ENCODE results near the gene RECQL5.

The RECQL5 gene

DNA sequence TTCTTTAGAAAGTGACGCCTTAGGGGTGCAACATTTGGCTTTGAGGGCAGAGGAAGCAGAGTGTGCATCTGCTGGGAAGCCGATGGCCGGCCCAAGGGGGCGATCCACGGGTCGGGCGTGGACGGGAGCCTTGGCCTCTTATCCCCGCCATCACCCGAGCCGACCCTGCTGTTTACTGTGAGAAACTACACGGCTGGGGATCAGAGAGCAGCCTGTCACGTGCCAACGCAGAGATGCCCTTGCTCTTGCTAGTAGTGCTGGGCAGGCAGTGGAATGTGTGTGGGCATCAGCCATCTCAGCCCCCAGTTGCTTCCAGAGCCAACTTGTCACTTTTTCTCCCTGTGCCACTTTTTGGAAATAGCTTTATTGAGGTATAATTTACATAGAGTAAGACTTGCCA lies 27.6 kb upstream of the RECQL5 start:
- no peak overlapping the region for H3K27ac ChIP-seq (ENCODE audit: low read length)
- DNase-seq (no peak), ATAC-seq (ENCODE audit: insufficient read depth, low read depth) (no peak)
- no peaks in the 10 kb centered on the region for H3K4me1 ChIP-seq (ENCODE audit: insufficient read depth, low read length)
- no peak overlapping the region for H3K4me2 ChIP-seq (ENCODE audit: insufficient read depth, low read length)
- no peaks in the 10 kb centered on the region for H3K27me3 ChIP-seq (ENCODE audit: insufficient read depth, low read length, poor library complexity)
- no peaks in the 10 kb centered on the region for H3K9me3 ChIP-seq (ENCODE audit: insufficient read depth, low read length, severe bottlenecking)
- H3K4me3 ChIP-seq (ENCODE audit: low read depth in 1 of 2, low read length in 2 of 2): no peak overlapping the region
- no peak for TF ChIP-seq EZH2 (IDR thresholded peaks at IDR 0.05; ENCODE audit: borderline replicate concordance, low read depth, low read length, severe bottlenecking)
- TF ChIP-seq CTCF (IDR thresholded peaks at IDR 0.05; ENCODE audit: borderline replicate concordance, extremely low read depth, low read length, poor library complexity, severe bottlenecking): no peak
- H4K20me1 ChIP-seq (ENCODE audit: insufficient read depth, low read length): peaks cover 48% of the 10 kb centered on the region; the same call in 1 of the 2 replicates
- H3K9ac ChIP-seq (ENCODE audit: low read depth, low read length): no peak overlapping the region
- H3K36me3 ChIP-seq (ENCODE audit: insufficient read depth, low read length): peaks cover 85% of the 10 kb centered on the region
- H2AFZ ChIP-seq (ENCODE audit: low read depth, low read length): no peak overlapping the region
- peaks cover 40% of the 10 kb centered on the region for H3K79me2 ChIP-seq (ENCODE audit: insufficient read depth, low read length)

DNA sequence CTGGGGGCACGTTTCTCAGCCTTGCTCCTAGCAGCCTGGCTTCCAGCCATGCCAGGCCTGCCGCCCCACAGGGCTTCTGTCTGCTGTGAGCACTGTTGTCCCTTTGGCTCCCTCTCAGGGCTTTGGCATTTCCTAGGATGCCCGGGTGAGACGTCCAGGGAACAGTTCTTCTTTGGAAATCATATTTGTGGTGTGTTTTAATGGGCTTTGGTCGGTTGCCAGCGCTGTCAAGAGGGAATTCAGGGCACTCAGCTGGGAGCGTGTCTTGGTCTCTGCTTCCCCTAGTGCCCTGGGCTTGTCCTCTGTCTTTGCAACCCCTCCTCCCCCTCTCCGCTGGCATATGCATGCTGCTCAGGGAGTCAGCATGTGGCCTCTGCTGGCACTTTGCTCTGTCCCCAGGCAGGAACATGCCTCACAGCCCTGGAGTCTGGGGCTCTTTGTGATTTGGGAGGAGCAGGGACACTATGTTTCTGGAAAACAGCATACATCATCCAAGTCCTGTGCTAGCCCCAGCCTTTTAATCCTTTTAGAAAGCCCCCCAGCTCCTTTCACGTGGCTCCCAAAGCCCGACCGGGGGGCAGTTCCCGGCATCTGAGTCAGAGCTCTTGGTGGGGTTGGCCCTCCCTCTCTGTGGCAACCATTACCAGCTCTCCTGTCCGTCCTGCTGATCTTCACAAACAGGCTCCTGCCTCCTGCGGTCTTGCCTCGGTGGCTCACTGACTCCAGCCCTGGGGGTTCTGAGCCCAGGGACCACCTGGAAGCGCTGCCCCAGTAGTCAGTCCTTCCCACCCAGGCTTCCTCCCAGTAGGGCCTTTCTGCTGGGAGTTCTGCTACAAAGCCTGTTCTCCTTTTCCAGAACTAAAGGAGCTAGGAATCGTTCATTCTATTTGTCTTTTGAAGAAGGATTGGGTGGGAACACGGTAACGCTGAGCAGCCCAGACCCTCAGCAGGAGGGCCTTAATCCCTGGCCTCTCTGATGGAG lies 26.8 kb upstream of the RECQL5 start:
- Histone ChIP-seq H3K27me3 (ENCODE audit: insufficient read depth, low read length, poor library complexity) (no peaks in the 10 kb centered on the region), H2AFZ (ENCODE audit: low read depth, low read length) (no peak overlapping the region), H3K27ac (ENCODE audit: low read length) (no peak overlapping the region), H3K9me3 (ENCODE audit: insufficient read depth, low read length, severe bottlenecking) (no peaks in the 10 kb centered on the region), H3K4me1 (ENCODE audit: insufficient read depth, low read length) (no peaks in the 10 kb centered on the region), H4K20me1 (ENCODE audit: insufficient read depth, low read length) (peaks cover 51% of the 10 kb centered on the region; the same call in 1 of the 2 replicates), H3K4me3 (ENCODE audit: low read depth in 1 of 2, low read length in 2 of 2) (no peak overlapping the region), H3K4me2 (ENCODE audit: insufficient read depth, low read length) (no peak overlapping the region), H3K79me2 (ENCODE audit: insufficient read depth, low read length) (peaks cover 46% of the 10 kb centered on the region), H3K36me3 (ENCODE audit: insufficient read depth, low read length) (peaks cover 79% of the 10 kb centered on the region), H3K9ac (ENCODE audit: low read depth, low read length) (no peak overlapping the region)
- ATAC-seq (ENCODE audit: insufficient read depth, low read depth) (no peak), DNase-seq (no peak)
- TF ChIP-seq CTCF (IDR thresholded peaks at IDR 0.05; ENCODE audit: borderline replicate concordance, extremely low read depth, low read length, poor library complexity, severe bottlenecking) (no peak), EZH2 (IDR thresholded peaks at IDR 0.05; ENCODE audit: borderline replicate concordance, low read depth, low read length, severe bottlenecking) (no peak)

DNA sequence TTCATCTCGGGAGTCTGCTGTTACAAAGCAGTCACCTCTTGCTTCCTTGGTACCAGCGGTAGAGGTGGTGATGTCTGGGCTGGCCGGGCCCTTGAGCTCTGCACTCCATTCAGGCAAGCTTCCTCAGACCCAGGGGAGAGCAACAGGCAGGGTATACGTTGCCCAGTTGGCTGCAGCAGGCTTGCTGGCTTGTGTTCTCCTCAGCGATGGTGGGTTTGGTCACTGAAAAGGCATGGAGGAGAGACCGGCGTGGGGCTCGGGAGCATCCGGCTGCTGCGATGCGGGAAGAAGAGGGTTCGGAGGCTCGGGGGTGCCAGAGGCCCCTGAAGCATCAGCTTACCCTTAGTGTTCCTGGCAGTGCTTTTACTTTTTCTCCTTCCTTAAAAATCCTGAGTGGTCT lies 26.0 kb upstream of the RECQL5 start:
- no peak overlapping the region for H3K9ac ChIP-seq (ENCODE audit: low read depth, low read length)
- TF ChIP-seq EZH2 (IDR thresholded peaks at IDR 0.05; ENCODE audit: borderline replicate concordance, low read depth, low read length, severe bottlenecking) (no peak), CTCF (IDR thresholded peaks at IDR 0.05; ENCODE audit: borderline replicate concordance, extremely low read depth, low read length, poor library complexity, severe bottlenecking) (no peak)
- H3K4me2 ChIP-seq (ENCODE audit: insufficient read depth, low read length): no peak overlapping the region
- DNase-seq (no peak), ATAC-seq (ENCODE audit: insufficient read depth, low read depth) (no peak)
- H3K79me2 ChIP-seq (ENCODE audit: insufficient read depth, low read length): peaks cover 55% of the 10 kb centered on the region
- H2AFZ ChIP-seq (ENCODE audit: low read depth, low read length): no peak overlapping the region
- no peak overlapping the region for H3K27ac ChIP-seq (ENCODE audit: low read length)
- peaks cover 53% of the 10 kb centered on the region; the same call in 1 of the 2 replicates for H4K20me1 ChIP-seq (ENCODE audit: insufficient read depth, low read length)
- H3K36me3 ChIP-seq (ENCODE audit: insufficient read depth, low read length): peaks cover 73% of the 10 kb centered on the region
- H3K9me3 ChIP-seq (ENCODE audit: insufficient read depth, low read length, severe bottlenecking): no peaks in the 10 kb centered on the region
- H3K4me1 ChIP-seq (ENCODE audit: insufficient read depth, low read length): no peaks in the 10 kb centered on the region
- H3K27me3 ChIP-seq (ENCODE audit: insufficient read depth, low read length, poor library complexity): no peaks in the 10 kb centered on the region
- H3K4me3 ChIP-seq (ENCODE audit: low read depth in 1 of 2, low read length in 2 of 2): no peak overlapping the region
